ENCODE data around the gene SLC16A13.

GRCh38 chr17:7080456-7081041 lies 44.7 kb downstream of the SLC16A13 start:
- TF ChIP-seq CTBP1 (IDR thresholded peaks at IDR 0.05; ENCODE audit: borderline replicate concordance) (no peak), HDGF (IDR thresholded peaks at IDR 0.05; ENCODE audit: borderline replicate concordance) (no peak)
